Liver (tissue), 9 donors: ENCODE data around the gene HIVEP3. TPM values are rescaled to one million over a fixed set of nuclear protein-coding genes. Genes with fewer than 3 reads are reported as not detected.

ENCODE experiments used
- DNase-seq: peaks from one replicate; pipeline ENCODE4 v3.0.0-alpha.2; 2017; ENCODE audit warnings: low spot score
- H3K27ac ChIP-seq, 2 donors: one replicate each; pipeline ENCODE4 v1.7.0; 2013; ENCODE audit warnings: inconsistent platforms in 2 of 2, low read length in 2 of 2, control low read depth in 1 of 2, low read depth in 1 of 2, mild to moderate bottlenecking in 1 of 2
- H3K27me3 ChIP-seq, 4 donors: one replicate each; pipeline versions ENCODE4 v1.6.1 to v1.7.0; 2013; ENCODE audit warnings: low read length in 3 of 4, inconsistent platforms in 1 of 4, mild to moderate bottlenecking in 1 of 4, moderate library complexity in 1 of 4; ENCODE audit not compliant: control insufficient read depth in 4 of 4, insufficient read depth in 4 of 4
- H3K36me3 ChIP-seq, 4 donors: one replicate each; pipeline versions ENCODE4 v1.6.1 to v1.7.0; 2013; ENCODE audit warnings: low read length in 3 of 4, mild to moderate bottlenecking in 3 of 4, low read depth in 1 of 4, moderate library complexity in 1 of 4; ENCODE audit not compliant: control insufficient read depth in 4 of 4, insufficient read depth in 3 of 4
- H3K4me1 ChIP-seq, 4 donors: one replicate each; pipeline versions ENCODE4 v1.6.1 to v1.7.0; 2013; ENCODE audit warnings: low read length in 3 of 4, mild to moderate bottlenecking in 3 of 4, moderate library complexity in 1 of 4; ENCODE audit not compliant: control insufficient read depth in 4 of 4, insufficient read depth in 4 of 4
- H3K4me3 ChIP-seq, 3 donors: one replicate each; pipeline versions ENCODE4 v1.6.1 to v1.7.0; 2013; ENCODE audit warnings: low read length in 3 of 3, control low read depth in 1 of 3, low read depth in 1 of 3, mild to moderate bottlenecking in 1 of 3
- H3K9ac ChIP-seq, 2 donors: one replicate each; pipeline ENCODE4 v1.7.0; 2013; ENCODE audit warnings: low read length in 2 of 2, mild to moderate bottlenecking in 2 of 2, moderate library complexity in 2 of 2, control low read depth in 1 of 2, low read depth in 1 of 2
- H3K9me3 ChIP-seq, 4 donors: one replicate each; pipeline versions ENCODE4 v1.6.1 to v1.7.0; 2013; ENCODE audit warnings: low read length in 3 of 4; ENCODE audit not compliant: control insufficient read depth in 4 of 4
- EGR1 ChIP-seq, 2 donors: IDR thresholded peaks; 2 replicates each; pipeline ENCODE4 v1.6.1; 2016 to 2018; ENCODE audit warnings: antibody characterized with exemption in 2 of 2, low read depth in 2 of 2
- FOXA1 ChIP-seq: IDR thresholded peaks from 2 replicates; pipeline ENCODE4 v1.6.1; 2016; ENCODE audit warnings: antibody characterized with exemption
- FOXA2 ChIP-seq: IDR thresholded peaks from 2 replicates; pipeline ENCODE4 v1.6.1; 2016; ENCODE audit warnings: antibody characterized with exemption
- GABPA ChIP-seq, 2 donors: IDR thresholded peaks in 1 of 2; conservative IDR thresholded peaks in 1 of 2; 2 replicates each; pipeline ENCODE4 v1.6.1; 2016; ENCODE audit warnings: antibody characterized with exemption in 2 of 2, mild to moderate bottlenecking in 1 of 2, moderate library complexity in 1 of 2
- HNF4A ChIP-seq, 2 donors: conservative IDR thresholded peaks; 2 replicates each; pipeline ENCODE4 v1.6.1; 2016; ENCODE audit warnings: antibody characterized with exemption in 2 of 2, mild to moderate bottlenecking in 2 of 2
- HNF4G ChIP-seq: IDR thresholded peaks from 2 replicates; pipeline ENCODE4 v1.6.1; 2016; ENCODE audit warnings: antibody characterized with exemption
- JUND ChIP-seq, 2 donors: IDR thresholded peaks; 2 replicates each; pipeline ENCODE4 v1.6.1; 2016; ENCODE audit warnings: antibody characterized with exemption in 2 of 2
- NR2F2 ChIP-seq: IDR thresholded peaks from 2 replicates; pipeline ENCODE4 v1.6.1; 2016; ENCODE audit warnings: antibody characterized with exemption
- RAD21 ChIP-seq, 2 donors: IDR thresholded peaks; 2 replicates each; pipeline ENCODE4 v1.6.1; 2016; ENCODE audit warnings: antibody characterized with exemption in 2 of 2, mild to moderate bottlenecking in 2 of 2
- REST ChIP-seq: IDR thresholded peaks from 2 replicates; pipeline ENCODE4 v1.6.1; 2016; ENCODE audit warnings: antibody characterized with exemption, mild to moderate bottlenecking
- SP1 ChIP-seq: IDR thresholded peaks from 2 replicates; pipeline ENCODE4 v1.6.1; 2018; ENCODE audit warnings: antibody characterized with exemption, mild to moderate bottlenecking
- YY1 ChIP-seq: IDR thresholded peaks from 2 replicates; pipeline ENCODE4 v1.6.1; 2016; ENCODE audit warnings: antibody characterized with exemption, mild to moderate bottlenecking
- ZBTB33 ChIP-seq: IDR thresholded peaks from 2 replicates; pipeline ENCODE4 v1.6.1; 2016; ENCODE audit warnings: antibody characterized with exemption
- WGBS: extraction: QIAGEN DNeasy Blood & Tissue Kit; methylation state at CpG from one replicate; pipeline ENCODE4 v1.1.7; 2013; 5-methylcytosine and 5-hydroxymethylcytosine counted together
- polyA plus RNA-seq, 2 donors: library from polyadenylated mRNA; stranded (reverse) in 1 of 2; unstranded in 1 of 2; fragments of 200-250 nt in 1 of 2; fragments of >200 nt in 1 of 2; fragmentation: Nextera tagmentation in 1 of 2; extraction: Ambion mirVana in 1 of 2; gene quantifications; one replicate each; pipeline versions ENCODE4 v1.2.1 to v1.2.3, GENCODE V29; 2013 to 2015
- total RNA-seq, 2 donors: library from RNA; depleted of rRNA; stranded (reverse); fragments of >200 nt; gene quantifications; one replicate each; pipeline ENCODE4 v1.2.3, GENCODE V29; 2014
- TF ChIP-seq, protein P1 (sequence below): IDR thresholded peaks from 2 replicates; pipeline ENCODE4 v1.6.1; 2016; ENCODE audit warnings: antibody characterized with exemption
- TF ChIP-seq, protein P2 (sequence below): fragments of 150-350 bp; IDR thresholded peaks from 2 replicates; pipeline ENCODE4 v1.5.1; 2017; ENCODE audit warnings: improper control_type of control experiment, low read depth, low read length; ENCODE audit not compliant: missing input control
- donor health status: healthy.
- donor health status: healthy.
- donor health status: healthy.
- donor health status: healthy.
- donor health status: healthy.

HIVEP3 gene
- total and polyA plus RNA-seq, 4 donors = 0.93 to 1.6 (median 1.4) TPM

GRCh38 chr1:41566274-41566885 lies 352.3 kb downstream of the HIVEP3 start:
- H3K9me3 ChIP-seq = no peaks in the 10 kb centered on the region
- H3K9ac ChIP-seq = no peak overlapping the region
- H3K4me1 ChIP-seq = no peaks in the 10 kb centered on the region
- H3K27ac ChIP-seq = no peak overlapping the region
- 96% methylated on average over 5 of the region's 5 CpGs for WGBS
- H3K4me3 ChIP-seq = no peak overlapping the region
- TF ChIP-seq ZBTB33 (no peak), EGR1 (IDR thresholded peaks at IDR 0.05; ENCODE audit: low read depth in 2 of 2) (no peak)
- no peaks in the 10 kb centered on the region for H3K36me3 ChIP-seq
- H3K27me3 ChIP-seq = no peaks in the 10 kb centered on the region
- no peak for DNase-seq

GRCh38 chr1:41564741-41565475 lies 353.8 kb downstream of the HIVEP3 start:
- no peaks in the 10 kb centered on the region for H3K36me3 ChIP-seq
- peaks cover 0 to 5% (median 3%) of the 10 kb centered on the region in 4 donors for H3K4me1 ChIP-seq
- no peaks in the 10 kb centered on the region for H3K27me3 ChIP-seq
- no peak for TF ChIP-seq GABPA (IDR thresholded peaks at IDR 0.05 in 1 of 2, conservative IDR thresholded peaks at IDR 0.05 in 1 of 2)
- TF ChIP-seq REST = no peak
- no peak for TF ChIP-seq EGR1 (IDR thresholded peaks at IDR 0.05; ENCODE audit: low read depth in 2 of 2)
- no peak for TF ChIP-seq SP1
- TF ChIP-seq, protein P1, sequence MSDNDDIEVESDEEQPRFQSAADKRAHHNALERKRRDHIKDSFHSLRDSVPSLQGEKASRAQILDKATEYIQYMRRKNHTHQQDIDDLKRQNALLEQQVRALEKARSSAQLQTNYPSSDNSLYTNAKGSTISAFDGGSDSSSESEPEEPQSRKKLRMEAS = no peak
- TF ChIP-seq, protein P2, sequence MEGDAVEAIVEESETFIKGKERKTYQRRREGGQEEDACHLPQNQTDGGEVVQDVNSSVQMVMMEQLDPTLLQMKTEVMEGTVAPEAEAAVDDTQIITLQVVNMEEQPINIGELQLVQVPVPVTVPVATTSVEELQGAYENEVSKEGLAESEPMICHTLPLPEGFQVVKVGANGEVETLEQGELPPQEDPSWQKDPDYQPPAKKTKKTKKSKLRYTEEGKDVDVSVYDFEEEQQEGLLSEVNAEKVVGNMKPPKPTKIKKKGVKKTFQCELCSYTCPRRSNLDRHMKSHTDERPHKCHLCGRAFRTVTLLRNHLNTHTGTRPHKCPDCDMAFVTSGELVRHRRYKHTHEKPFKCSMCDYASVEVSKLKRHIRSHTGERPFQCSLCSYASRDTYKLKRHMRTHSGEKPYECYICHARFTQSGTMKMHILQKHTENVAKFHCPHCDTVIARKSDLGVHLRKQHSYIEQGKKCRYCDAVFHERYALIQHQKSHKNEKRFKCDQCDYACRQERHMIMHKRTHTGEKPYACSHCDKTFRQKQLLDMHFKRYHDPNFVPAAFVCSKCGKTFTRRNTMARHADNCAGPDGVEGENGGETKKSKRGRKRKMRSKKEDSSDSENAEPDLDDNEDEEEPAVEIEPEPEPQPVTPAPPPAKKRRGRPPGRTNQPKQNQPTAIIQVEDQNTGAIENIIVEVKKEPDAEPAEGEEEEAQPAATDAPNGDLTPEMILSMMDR = no peak
- no peak for TF ChIP-seq NR2F2
- no peak for TF ChIP-seq YY1
- TF ChIP-seq FOXA2 = no peak
- TF ChIP-seq HNF4A (conservative IDR thresholded peaks at IDR 0.05) = no peak
- TF ChIP-seq RAD21 (IDR thresholded peaks at IDR 0.05) = no peak
- no peak for TF ChIP-seq FOXA1
- no peak for TF ChIP-seq JUND (IDR thresholded peaks at IDR 0.05)
- TF ChIP-seq HNF4G = no peak
- H3K27ac ChIP-seq = no peak overlapping the region
- no peak overlapping the region for H3K4me3 ChIP-seq
- no peaks in the 10 kb centered on the region for H3K9me3 ChIP-seq
- DNase-seq = no peak
- no peak overlapping the region for H3K9ac ChIP-seq
- 92% methylated on average over 9 of the region's 9 CpGs for WGBS
